C4-2B (cell line): ENCODE measurements around the gene UBE2E1.

Experiments
- CTCF ChIP-seq: fragments of 450-650 bp; conservative IDR thresholded peaks from 2 replicates; pipeline ENCODE4 v1.5.1; 2017; ENCODE audit warnings: mild to moderate bottlenecking
- ZFX ChIP-seq: fragments of 450-650 bp; IDR thresholded peaks from 2 replicates; pipeline ENCODE4 v1.6.1; 2017

DNA sequence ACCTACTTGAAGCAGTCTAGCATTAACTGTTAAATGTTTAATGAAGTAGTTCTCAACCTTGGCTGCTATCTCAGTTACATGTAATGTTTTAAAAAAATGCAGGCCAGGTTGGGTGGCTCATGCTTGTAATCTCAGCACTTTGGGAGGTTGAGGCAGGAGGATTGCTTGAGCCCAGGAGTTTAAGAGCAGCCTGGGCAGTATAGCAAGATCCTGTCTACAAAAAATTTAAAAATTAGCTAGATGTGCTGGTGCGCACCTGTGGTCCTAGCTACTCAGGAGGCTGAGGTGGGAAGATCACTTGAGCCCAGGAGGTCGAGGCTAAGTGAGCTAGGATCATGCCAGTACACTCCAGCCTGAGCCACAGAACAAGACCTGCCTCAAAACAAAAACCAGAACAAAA is 29.3 kb downstream of the UBE2E1 start:
- TF ChIP-seq CTCF = no peak
- no peak for TF ChIP-seq ZFX
